GM19438 (cell line): ENCODE data around the gene CAPN5.
"Not testable (repeated sequence)": the region's sequence is repeated elsewhere in the genome, so short reads cannot be mapped to it uniquely, and the experiment has no call there.

Experiments used
- ATAC-seq: cut with Tn5 transposase; IDR thresholded peaks from one replicate; pipeline ENCODE4 v1.9.1; 2021; ENCODE audit warnings: low read depth; ENCODE audit not compliant: unreplicated experiment

CAPN5 gene

GRCh38 chr11:77042111-77042726 lies 24.6 kb upstream of the CAPN5 start:
- ATAC-seq, result no peak

GRCh38 chr11:77044356-77044755 lies 22.4 kb upstream of the CAPN5 start:
- ATAC-seq, result no peak

GRCh38 chr11:77044886-77045285 lies 21.9 kb upstream of the CAPN5 start:
- ATAC-seq, result no peak

GRCh38 chr11:77046060-77046501 lies 20.7 kb upstream of the CAPN5 start:
- no peak for ATAC-seq

- peak; percentile 88 for ATAC-seq
These were observed 19.5 kb upstream of the CAPN5 start for GRCh38 chr11:77047007-77047927.

GRCh38 chr11:77047928-77048446 lies 18.8 kb upstream of the CAPN5 start:
- ATAC-seq, result not testable (repeated sequence)

- ATAC-seq, result no peak
These were observed 17.7 kb upstream of the CAPN5 start for GRCh38 chr11:77049026-77049425.

- no peak for ATAC-seq
These were observed 15.3 kb upstream of the CAPN5 start for GRCh38 chr11:77051511-77051910.

GRCh38 chr11:77052518-77052917 lies 14.3 kb upstream of the CAPN5 start:
- no peak for ATAC-seq

GRCh38 chr11:77053217-77054015 lies 13.4 kb upstream of the CAPN5 start:
- no peak for ATAC-seq

GRCh38 chr11:77054084-77054483 lies 12.7 kb upstream of the CAPN5 start:
- no peak for ATAC-seq

- no peak for ATAC-seq
These were observed 11.6 kb upstream of the CAPN5 start for GRCh38 chr11:77055101-77055561.

- ATAC-seq, result no peak
These were observed 10.9 kb upstream of the CAPN5 start for GRCh38 chr11:77055913-77056312.

GRCh38 chr11:77056814-77057402 lies 9.9 kb upstream of the CAPN5 start:
- ATAC-seq, result no peak

GRCh38 chr11:77057938-77058474 lies 8.8 kb upstream of the CAPN5 start:
- ATAC-seq, result no peak

GRCh38 chr11:77058900-77059299 lies 7.9 kb upstream of the CAPN5 start:
- ATAC-seq, result no peak

- ATAC-seq, result no peak
These were observed 7.0 kb upstream of the CAPN5 start for GRCh38 chr11:77059806-77060205.

GRCh38 chr11:77060234-77060633 lies 6.5 kb upstream of the CAPN5 start:
- ATAC-seq, result no peak

GRCh38 chr11:77061258-77061657 lies 5.5 kb upstream of the CAPN5 start:
- ATAC-seq, result not testable (repeated sequence)

GRCh38 chr11:77062924-77063323 lies 3.8 kb upstream of the CAPN5 start:
- no peak for ATAC-seq
